GM19372 (cell line): ENCODE measurements around the gene RASGRF2.

Experiments
- ATAC-seq: cut with Tn5 transposase; IDR thresholded peaks from one replicate; pipeline ENCODE4 v1.9.1; 2021; ENCODE audit warnings: mild to moderate bottlenecking, low read depth, moderate library complexity; ENCODE audit not compliant: unreplicated experiment

RASGRF2 gene

GRCh38 chr5:81189875-81190498 lies 229.8 kb downstream of the RASGRF2 start:
- ATAC-seq: no peak

DNA sequence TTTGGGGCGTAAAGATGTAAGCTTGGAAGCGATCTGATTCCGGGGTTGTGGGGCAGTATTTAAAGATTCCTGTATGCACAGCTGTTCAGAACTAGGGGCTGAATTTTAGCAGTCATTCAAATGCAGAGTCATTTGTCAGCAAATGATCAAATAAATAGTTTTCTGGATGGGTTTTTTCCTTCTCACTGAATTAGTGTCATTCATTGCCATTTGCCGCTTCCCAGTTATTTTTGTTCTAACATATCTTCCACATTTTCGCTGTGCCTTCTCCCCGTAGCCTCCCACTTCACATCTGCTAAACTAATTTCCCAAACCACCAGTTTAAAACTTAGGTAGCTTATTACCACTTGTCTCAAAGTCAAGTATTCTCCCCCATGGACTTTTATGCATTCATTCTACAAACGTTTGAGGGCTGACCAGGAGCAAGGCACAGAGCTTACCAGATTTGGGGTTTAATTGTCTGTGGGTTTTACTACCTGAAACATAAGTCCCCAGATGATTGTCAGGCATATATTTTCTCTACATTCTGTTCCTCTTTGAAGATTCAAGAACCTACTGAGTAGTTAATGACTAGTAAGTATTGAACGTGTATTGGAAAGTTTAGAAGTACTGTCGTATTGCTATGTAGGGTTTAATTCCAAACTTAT lies 231.7 kb downstream of the RASGRF2 start:
- no peak for ATAC-seq

DNA sequence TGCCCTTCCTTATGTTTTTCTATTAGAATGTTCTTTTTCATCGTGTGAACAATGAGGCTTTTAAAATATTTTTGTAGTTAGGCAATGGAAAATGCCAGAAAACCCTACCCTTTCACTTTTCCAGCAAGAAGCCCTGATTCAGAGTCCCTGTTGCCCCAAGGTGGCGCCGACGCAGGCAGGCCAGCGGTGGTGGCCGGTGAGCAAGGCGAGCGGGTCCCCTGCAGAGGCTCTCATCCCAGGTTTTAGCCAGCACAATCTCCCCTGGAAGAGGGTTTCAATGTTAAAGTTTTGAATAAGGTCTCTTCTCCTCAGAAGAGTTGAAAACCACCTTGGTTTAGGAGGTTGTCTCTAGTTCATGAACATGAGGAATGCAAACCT lies 232.2 kb downstream of the RASGRF2 start:
- ATAC-seq: no peak

GRCh38 chr5:81194633-81195334 lies 234.6 kb downstream of the RASGRF2 start:
- ATAC-seq: peak; percentile 88

DNA sequence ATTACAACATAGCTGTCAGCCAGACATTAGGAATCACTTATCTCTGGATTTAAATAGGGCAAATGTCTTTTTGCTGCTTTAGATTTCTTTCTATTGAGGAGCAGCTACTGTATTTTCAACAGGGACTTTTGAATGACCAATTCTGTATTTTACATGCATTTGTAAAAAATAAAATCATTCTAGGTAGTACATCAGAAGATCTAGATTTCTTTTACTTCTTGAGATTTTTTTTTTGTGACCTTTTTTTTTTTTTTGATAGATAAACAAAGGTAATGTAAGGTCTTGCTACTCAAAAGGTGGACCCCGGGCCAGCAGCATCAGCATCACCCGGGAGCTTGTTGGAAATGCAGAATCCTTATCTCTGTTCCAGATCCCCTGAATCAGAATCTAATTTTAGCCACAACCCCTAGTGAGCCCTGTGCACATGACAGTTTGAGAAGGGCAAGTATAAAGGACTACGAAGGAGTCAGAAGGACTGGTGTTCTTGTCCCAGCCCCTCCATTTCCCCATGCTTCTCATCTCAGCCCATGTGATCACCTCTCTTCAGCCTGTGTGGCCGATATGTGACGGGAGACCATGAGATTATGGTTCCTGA lies 235.3 kb downstream of the RASGRF2 start:
- ATAC-seq: no peak

DNA sequence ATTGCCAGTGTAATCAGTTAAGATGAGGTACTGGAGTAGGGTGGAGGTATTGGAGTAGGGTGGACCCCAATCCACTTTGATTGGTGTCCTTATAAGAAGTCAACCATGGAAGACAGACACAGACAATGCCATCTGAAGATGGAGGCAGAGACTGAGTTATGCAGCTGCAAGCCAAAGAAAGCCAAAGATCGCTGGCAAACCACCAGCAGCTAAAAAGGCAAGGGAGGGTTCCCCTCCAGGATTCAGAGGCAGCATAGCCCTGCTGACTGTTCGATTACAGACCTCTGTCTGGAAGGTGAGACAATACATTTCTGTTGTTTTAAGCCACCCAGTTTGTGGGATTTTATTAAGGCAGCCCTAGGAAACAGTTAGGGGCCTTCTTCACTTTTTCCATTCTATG lies 242.5 kb downstream of the RASGRF2 start:
- no peak for ATAC-seq

GRCh38 chr5:81203729-81204128 lies 243.6 kb downstream of the RASGRF2 start:
- ATAC-seq: no peak

DNA sequence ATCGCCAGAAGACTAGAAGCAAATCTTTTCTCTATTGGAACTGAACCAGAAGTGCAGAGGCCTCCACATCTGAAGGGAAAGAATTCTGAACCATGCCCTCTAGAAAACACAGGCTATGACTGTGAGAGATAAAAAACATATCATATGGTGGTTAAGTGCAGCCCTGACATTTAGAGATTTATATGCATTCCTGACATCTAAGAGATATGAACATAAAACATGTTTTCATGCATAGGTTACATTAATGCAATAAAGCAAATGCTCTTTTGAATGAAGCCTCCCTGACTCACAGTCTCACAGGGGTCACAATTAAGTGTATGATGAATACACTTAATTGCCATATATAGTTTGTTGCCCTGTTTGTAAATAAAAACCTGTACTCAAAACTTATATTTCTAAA lies 244.0 kb downstream of the RASGRF2 start:
- ATAC-seq: no peak

DNA sequence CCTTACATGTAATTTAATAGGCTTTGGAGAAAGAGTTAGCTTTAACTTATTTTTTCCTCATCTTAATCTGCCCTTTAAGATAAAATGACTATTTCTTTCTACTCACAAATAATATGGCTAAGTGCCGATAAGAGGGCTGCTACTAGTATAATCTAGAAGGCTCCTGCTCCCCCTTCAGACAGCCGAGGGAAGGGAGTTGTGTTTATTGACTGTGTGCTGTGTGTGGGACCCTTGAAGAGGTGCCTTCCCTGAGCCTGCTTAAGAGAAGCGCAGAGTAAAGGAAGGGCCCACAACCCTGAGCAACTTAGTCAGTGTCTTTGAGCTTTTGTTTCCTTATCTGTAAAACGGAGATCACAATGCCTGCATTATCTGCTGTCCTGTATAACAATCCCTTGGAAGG lies 244.9 kb downstream of the RASGRF2 start:
- ATAC-seq: no peak

DNA sequence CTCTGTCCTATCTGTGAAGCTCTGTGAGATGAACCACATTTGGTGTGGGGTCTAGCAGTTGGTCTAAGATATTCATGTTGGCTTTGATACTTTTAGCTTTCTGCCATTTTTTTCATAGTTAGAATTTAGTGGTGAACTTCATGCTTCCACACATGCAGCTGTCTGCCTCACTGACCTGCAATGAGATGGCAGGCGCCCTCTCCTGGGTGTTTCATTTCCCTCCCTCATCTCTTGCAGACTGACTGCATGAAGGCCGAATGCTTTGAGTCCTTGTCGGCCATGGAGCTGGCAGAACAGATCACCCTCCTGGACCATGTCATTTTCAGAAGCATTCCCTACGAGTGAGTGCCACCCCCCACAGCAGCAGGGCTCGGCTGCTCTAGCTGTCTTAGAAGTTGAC lies 246.8 kb downstream of the RASGRF2 start:
- ATAC-seq: no peak

DNA sequence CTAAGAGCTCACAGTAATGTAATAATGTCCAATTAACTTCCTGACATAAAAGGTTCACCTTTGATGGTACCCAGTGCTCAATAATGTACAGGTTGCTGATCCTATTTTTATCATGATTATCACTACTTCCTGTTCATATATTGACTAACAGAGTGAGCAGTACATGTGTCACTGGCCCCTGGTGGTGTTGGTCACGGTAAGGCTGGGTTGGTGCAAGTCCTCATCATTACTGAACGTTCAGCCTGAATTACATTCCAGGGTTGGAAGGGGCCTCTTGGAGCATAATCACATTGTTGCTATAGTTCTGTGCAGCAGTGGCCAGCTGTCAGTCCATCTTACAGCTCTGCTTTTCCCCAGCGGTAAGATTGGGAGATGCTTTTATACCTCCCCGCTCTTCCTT lies 248.7 kb downstream of the RASGRF2 start:
- no peak for ATAC-seq

DNA sequence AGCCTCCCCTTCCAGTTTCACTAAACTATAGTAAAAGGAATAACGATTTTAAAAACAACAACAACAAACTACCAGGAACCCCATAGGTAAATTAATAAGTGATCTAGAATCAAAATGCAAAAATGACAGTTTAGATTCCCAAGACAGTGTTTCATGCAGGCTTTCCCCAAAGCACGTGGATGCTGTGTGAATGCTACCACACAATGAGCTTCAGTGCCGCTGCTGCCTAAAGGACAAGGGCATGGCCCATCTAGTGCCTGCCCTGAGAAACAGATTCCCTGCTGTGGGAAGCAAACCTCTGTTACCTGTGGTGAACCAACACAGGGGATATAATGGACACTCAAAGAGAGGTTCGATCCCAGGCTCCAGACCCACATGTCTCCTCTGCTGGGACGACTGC lies 249.2 kb downstream of the RASGRF2 start:
- ATAC-seq: no peak

DNA sequence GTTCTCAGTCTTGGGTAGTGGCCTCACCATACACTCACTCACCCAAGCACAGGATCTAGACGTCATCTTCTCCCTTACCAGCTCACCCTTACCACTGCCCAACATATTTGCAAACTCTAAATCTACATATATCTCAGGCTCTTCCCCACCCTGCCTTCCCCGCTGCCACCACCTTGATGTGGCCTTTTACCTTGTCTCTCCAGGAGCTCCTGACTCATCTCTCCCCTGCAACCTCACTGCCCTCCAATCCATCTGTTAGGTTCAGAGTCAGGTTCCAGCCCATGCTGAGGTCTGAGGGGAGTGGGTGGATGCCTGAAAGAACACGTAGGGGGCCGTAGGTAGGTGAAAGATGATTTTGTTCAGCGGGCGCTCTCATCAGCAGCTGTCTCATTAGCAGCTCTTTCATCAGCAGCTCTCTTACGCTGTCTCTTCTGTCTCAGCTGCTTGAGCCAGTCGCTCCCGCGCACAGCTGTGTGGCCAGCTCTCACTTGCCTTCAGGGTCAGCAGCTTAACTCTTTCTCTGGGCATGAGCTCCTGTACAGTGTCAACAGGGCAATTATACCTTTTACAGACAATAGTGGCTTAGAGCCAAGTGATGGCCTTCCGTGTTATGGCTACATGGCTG lies 249.8 kb downstream of the RASGRF2 start:
- ATAC-seq: no peak

- no peak for ATAC-seq
Measured at GRCh38 chr5:81212211-81212751, 252.1 kb downstream of the RASGRF2 start.

- no peak for ATAC-seq
Measured at GRCh38 chr5:81213070-81213469, 252.9 kb downstream of the RASGRF2 start.

GRCh38 chr5:81214848-81215247 lies 254.7 kb downstream of the RASGRF2 start:
- ATAC-seq: no peak

DNA sequence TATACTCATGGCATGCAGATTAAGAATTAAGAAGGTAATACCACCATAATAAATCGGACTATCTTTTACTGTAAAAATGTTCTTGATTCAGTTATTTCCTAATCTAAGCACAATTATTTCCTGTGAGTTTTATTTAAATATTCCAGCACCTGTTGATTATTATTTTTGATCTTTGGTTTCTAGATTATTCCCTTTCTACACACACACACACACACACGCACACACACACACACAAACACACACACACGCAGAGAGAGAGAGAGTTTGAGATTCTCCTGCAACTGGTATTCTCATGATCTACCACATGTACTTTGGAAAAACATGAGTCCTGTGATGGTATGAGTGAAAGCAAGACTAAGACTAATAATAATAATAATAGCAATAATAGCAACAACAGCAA lies 256.0 kb downstream of the RASGRF2 start:
- ATAC-seq: no peak

- no peak for ATAC-seq
Measured at GRCh38 chr5:81219389-81219788, 259.2 kb downstream of the RASGRF2 start.

GRCh38 chr5:81222285-81222684 lies 262.1 kb downstream of the RASGRF2 start:
- ATAC-seq: no peak

DNA sequence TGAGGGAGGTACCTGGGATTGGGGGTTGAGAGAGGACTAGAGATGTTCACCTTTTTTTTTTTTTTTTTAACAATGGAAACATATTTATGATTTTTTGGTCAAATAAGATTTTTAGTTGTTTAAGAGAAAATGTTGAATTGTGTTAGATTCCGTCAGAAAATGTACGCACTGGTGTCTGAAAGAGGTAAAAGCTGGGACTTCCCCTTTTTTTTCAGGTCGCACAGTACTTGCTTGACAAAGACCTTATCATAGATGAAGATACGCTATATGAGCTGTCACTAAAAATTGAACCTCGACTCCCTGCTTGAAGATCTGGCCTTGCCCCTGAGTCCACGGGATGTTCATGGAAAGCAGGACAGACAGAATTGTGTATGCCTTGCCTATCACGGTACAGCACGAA lies 265.3 kb downstream of the RASGRF2 start:
- ATAC-seq: no peak

- ATAC-seq: no peak
Measured at GRCh38 chr5:81226286-81226685, 266.1 kb downstream of the RASGRF2 start.
